HCT116 (cell line): ENCODE data around the gene ABCC1. TPM values are rescaled to one million over a fixed set of nuclear protein-coding genes. Genes with fewer than 3 reads are reported as not detected.

Source experiments
- ATAC-seq: fragments of 200-7000 bp; cut with Tn5 transposase; 2 replicates; pipeline ENCODE4 v1.9.1; 2020; ENCODE audit warnings: mild to moderate bottlenecking, moderate library complexity
- BruUV-seq: library from RNA; stranded (reverse); fragments of 400-500 nt; replicated peaks from 2 replicates; lab custom pipeline; 2021; lab: Mats Ljungman, UMichigan
- CTCF ChIA-PET: fragments of 300-600 bp; sonication (Branson Sonifier 250); formaldehyde crosslinking; loops from one replicate; lab custom pipeline; 2021; ENCODE audit warnings: antibody characterized with exemption; lab: Charles Lee
- POLR2A ChIA-PET: fragments of 300-600, 350-600 bp; sonication (Branson Sonifier 250); formaldehyde crosslinking; loops from one replicate; lab custom pipeline; 2021; ENCODE audit warnings: antibody characterized with exemption; lab: Charles Lee
- RAD21 ChIA-PET, 2 experiments: fragments of 300-600 bp; sonication (Branson Sonifier 250); formaldehyde crosslinking; loops; one replicate each; lab custom pipeline; 2023; ENCODE audit warnings: low total read pairs in 2 of 2; ENCODE audit not compliant: uncharacterized antibody in 2 of 2, unreplicated experiment in 2 of 2, low non-redundant PET in 1 of 2; lab: Charles Lee
- DNase-seq: peaks from one replicate; pipeline ENCODE4 v3.0.0-alpha.2; 2010; ENCODE audit warnings: low read depth, low spot score
- H2AFZ ChIP-seq: fragments of 200-600 bp; shearing (Covaris generic), sonication (generic); 2 replicates; pipeline ENCODE4 v1.6.1; 2017; ENCODE audit warnings: low read depth, mixed run types, mixed read lengths, antibody characterized with exemption, low read length; ENCODE audit not compliant: poor library complexity, severe bottlenecking
- H3K27ac ChIP-seq: 2 replicates; pipeline ENCODE4 v1.5.1; 2012; ENCODE audit warnings: low read depth, low read length
- H3K27me3 ChIP-seq: fragments of 200-600 bp; sonication (generic); 2 replicates; pipeline ENCODE4 v1.6.1; 2016; ENCODE audit warnings: mixed run types, low read length, mixed read lengths; ENCODE audit not compliant: insufficient read depth
- H3K36me3 ChIP-seq, 2 experiments: fragments of 200-500 bp in 1 of 2; fragments of 200-600 bp in 1 of 2; sonication (Bioruptor generic) in 1 of 2; sonication (generic) in 1 of 2; 2 replicates each; pipeline versions ENCODE4 v1.5.1 to v1.6.1; 2014 to 2016; ENCODE audit warnings: low read length in 2 of 2, inconsistent platforms in 1 of 2, mixed read lengths in 1 of 2, mixed run types in 1 of 2; ENCODE audit not compliant: insufficient read depth in 2 of 2, control insufficient read depth in 1 of 2
- H3K4me1 ChIP-seq, 2 experiments: fragments of 200-600 bp in 1 of 2; sonication (generic) in 1 of 2; 2 replicates each; pipeline versions ENCODE4 v1.5.1 to v1.6.1; 2012 to 2017; ENCODE audit warnings: low read length in 2 of 2, inconsistent platforms in 1 of 2, mild to moderate bottlenecking in 1 of 2, mixed read lengths in 1 of 2, mixed run types in 1 of 2, moderate library complexity in 1 of 2; ENCODE audit not compliant: insufficient read depth in 2 of 2, control insufficient read depth in 1 of 2
- H3K4me2 ChIP-seq: fragments of 200-600 bp; sonication (generic); 2 replicates; pipeline ENCODE4 v1.6.1; 2017; ENCODE audit warnings: mixed run types, low read length, mixed read lengths
- H3K4me3 ChIP-seq, 2 experiments: fragments of 200-600 bp in 1 of 2; sonication (generic) in 1 of 2; replicated peaks in 1 of 2; 2 replicates each; pipeline ENCODE4 v1.5.1; 2011 to 2016; ENCODE audit warnings: low read length in 2 of 2, control low read depth in 1 of 2, low read depth in 1 of 2, mild to moderate bottlenecking in 1 of 2, mixed read lengths in 1 of 2, mixed run types in 1 of 2
- H3K79me2 ChIP-seq: fragments of 200-600 bp; sonication (generic); 2 replicates; pipeline ENCODE4 v1.6.1; 2017; ENCODE audit warnings: mild to moderate bottlenecking, mixed run types, low read length, moderate library complexity, mixed read lengths; ENCODE audit not compliant: insufficient read depth
- H3K9ac ChIP-seq: fragments of 200-600 bp; sonication (generic); 2 replicates; pipeline ENCODE4 v1.6.1; 2016; ENCODE audit warnings: low read length, mixed read lengths
- H3K9me2 ChIP-seq: fragments of 200-600 bp; sonication (generic), shearing (Covaris generic); 2 replicates; pipeline ENCODE4 v1.6.1; 2017; ENCODE audit warnings: mixed run types, mild to moderate bottlenecking, moderate library complexity; ENCODE audit not compliant: insufficient read depth
- H3K9me3 ChIP-seq, 2 experiments: fragments of 200-500 bp in 1 of 2; fragments of 200-600 bp in 1 of 2; sonication (Bioruptor generic) in 1 of 2; sonication (generic) in 1 of 2; 2 replicates each; pipeline ENCODE4 v1.6.1; 2014 to 2017; ENCODE audit warnings: low read length in 2 of 2, mixed read lengths in 2 of 2, inconsistent platforms in 1 of 2, low read depth in 1 of 2, mild to moderate bottlenecking in 1 of 2, mixed run types in 1 of 2, moderate library complexity in 1 of 2; ENCODE audit not compliant: control insufficient read depth in 1 of 2, insufficient read depth in 1 of 2
- H4K20me1 ChIP-seq: fragments of 200-600 bp; sonication (generic), shearing (Covaris generic); 2 replicates; pipeline ENCODE4 v1.6.1; 2017; ENCODE audit warnings: mixed run types, mild to moderate bottlenecking, moderate library complexity; ENCODE audit not compliant: insufficient read depth
- CBX3 ChIP-seq: IDR thresholded peaks from 2 replicates; pipeline ENCODE4 v1.6.1; 2012; ENCODE audit warnings: low read depth
- EGR1 ChIP-seq: IDR thresholded peaks from 2 replicates; pipeline ENCODE4 v1.6.1; 2012; ENCODE audit warnings: low read depth
- ELF1 ChIP-seq: IDR thresholded peaks from 2 replicates; pipeline ENCODE4 v1.6.1; 2012; ENCODE audit warnings: low read depth, borderline replicate concordance
- EZH2 ChIP-seq: fragments of 200-600 bp; sonication (generic); IDR thresholded peaks from 2 replicates; pipeline ENCODE4 v1.6.1; 2017; ENCODE audit warnings: antibody characterized with exemption, mixed run types
- EZH2phosphoT487 ChIP-seq: fragments of 200-600 bp; IDR thresholded peaks from 2 replicates; pipeline ENCODE4 v1.6.1; 2018; ENCODE audit warnings: antibody characterized with exemption, borderline replicate concordance
- POLR2A ChIP-seq: IDR thresholded peaks from 2 replicates; pipeline ENCODE4 v1.7.0; 2011; ENCODE audit warnings: borderline replicate concordance; ENCODE audit not compliant: insufficient read depth, insufficient read length; ENCODE audit errors: extremely low read depth
- POLR2AphosphoS5 ChIP-seq: IDR thresholded peaks from 2 replicates; pipeline ENCODE4 v1.6.1; 2011; ENCODE audit warnings: mild to moderate bottlenecking, low read depth, low read length, moderate library complexity
- RAD21 ChIP-seq: IDR thresholded peaks from 2 replicates; pipeline ENCODE4 v1.6.1; 2012; ENCODE audit warnings: low read depth, mild to moderate bottlenecking
- SP1 ChIP-seq: IDR thresholded peaks from 2 replicates; pipeline ENCODE4 v1.6.1; 2012; ENCODE audit warnings: low read depth
- YY1 ChIP-seq: IDR thresholded peaks from 2 replicates; pipeline ENCODE4 v1.6.1; 2011; ENCODE audit warnings: low read length, low read depth, moderate library complexity, mild to moderate bottlenecking; ENCODE audit not compliant: insufficient replicate concordance; ENCODE audit errors: extremely low read depth
- intact Hi-C: fragments of 100-400 bp; cut with micrococcal nuclease; formaldehyde crosslinking; loops from 2 replicates; pipeline ENCODE4 v1.10.0; 2022
- total RNA-seq: library from RNA; stranded (reverse); gene quantifications from one replicate; pipeline ENCODE4 v1.2.1, GENCODE V29; 2021; ENCODE audit not compliant: unreplicated experiment
- TF ChIP-seq, protein P1 (sequence below), 3 experiments: fragments of 200-600 bp in 1 of 3; sonication (generic) in 1 of 3; IDR thresholded peaks in 2 of 3; conservative IDR thresholded peaks in 1 of 3; 2 replicates each; pipeline ENCODE4 v1.5.1; 2012 to 2017; ENCODE audit warnings: low read depth in 2 of 3, low read length in 2 of 3, antibody characterized with exemption in 1 of 3, borderline replicate concordance in 1 of 3, control low read depth in 1 of 3, mild to moderate bottlenecking in 1 of 3, mixed read lengths in 1 of 3, mixed run types in 1 of 3, moderate library complexity in 1 of 3; ENCODE audit not compliant: insufficient read depth in 1 of 3
- TF ChIP-seq, protein P2 (sequence below): IDR thresholded peaks from 2 replicates; pipeline ENCODE4 v1.6.1; 2012; ENCODE audit warnings: low read depth
- TF ChIP-seq, protein P3 (sequence below): IDR thresholded peaks from 2 replicates; pipeline ENCODE4 v1.6.1; 2012

ABCC1 gene
- total RNA-seq, 1 experiment from 2014 or later = 61.9 TPM

DNA sequence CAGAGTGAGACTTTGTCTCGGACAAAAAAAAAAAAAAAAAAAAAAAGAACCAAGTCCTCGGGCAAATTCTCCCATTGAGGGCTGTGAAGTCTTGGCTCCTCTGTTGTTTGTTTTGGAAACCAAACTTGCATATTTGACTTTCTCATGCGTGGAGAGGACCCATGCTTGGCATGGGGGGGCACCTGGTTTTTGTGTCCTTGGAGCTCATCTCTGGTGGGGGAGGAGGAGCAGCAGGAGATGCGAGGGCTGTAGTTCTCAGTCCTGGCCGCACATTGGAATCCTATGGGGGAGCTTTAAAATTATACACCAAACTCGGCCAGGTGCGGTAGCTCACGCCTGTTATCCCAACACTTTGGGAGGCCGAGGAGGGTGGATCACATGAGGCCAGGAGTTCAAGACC lies 199.3 kb downstream of the ABCC1 start:
- ATAC-seq (no peak), DNase-seq (no peak)
- TF ChIP-seq POLR2A = no peak
- TF ChIP-seq CBX3 = no peak
- TF ChIP-seq, protein P1, sequence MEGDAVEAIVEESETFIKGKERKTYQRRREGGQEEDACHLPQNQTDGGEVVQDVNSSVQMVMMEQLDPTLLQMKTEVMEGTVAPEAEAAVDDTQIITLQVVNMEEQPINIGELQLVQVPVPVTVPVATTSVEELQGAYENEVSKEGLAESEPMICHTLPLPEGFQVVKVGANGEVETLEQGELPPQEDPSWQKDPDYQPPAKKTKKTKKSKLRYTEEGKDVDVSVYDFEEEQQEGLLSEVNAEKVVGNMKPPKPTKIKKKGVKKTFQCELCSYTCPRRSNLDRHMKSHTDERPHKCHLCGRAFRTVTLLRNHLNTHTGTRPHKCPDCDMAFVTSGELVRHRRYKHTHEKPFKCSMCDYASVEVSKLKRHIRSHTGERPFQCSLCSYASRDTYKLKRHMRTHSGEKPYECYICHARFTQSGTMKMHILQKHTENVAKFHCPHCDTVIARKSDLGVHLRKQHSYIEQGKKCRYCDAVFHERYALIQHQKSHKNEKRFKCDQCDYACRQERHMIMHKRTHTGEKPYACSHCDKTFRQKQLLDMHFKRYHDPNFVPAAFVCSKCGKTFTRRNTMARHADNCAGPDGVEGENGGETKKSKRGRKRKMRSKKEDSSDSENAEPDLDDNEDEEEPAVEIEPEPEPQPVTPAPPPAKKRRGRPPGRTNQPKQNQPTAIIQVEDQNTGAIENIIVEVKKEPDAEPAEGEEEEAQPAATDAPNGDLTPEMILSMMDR (IDR thresholded peaks at IDR 0.05 in 2 of 3, conservative IDR thresholded peaks at IDR 0.05 in 1 of 3; ENCODE audit: borderline replicate concordance in 1 of 3, insufficient read depth in 1 of 3, low read depth in 2 of 3, low read length in 2 of 3) = no peak
- no peak for TF ChIP-seq ELF1
- TF ChIP-seq POLR2AphosphoS5 = no peak
- no peak for TF ChIP-seq EGR1
- no peak for TF ChIP-seq RAD21
- TF ChIP-seq EZH2phosphoT487 = no peak
- TF ChIP-seq YY1 = no peak
- H3K4me3 ChIP-seq = no peak overlapping the region
- no peak overlapping the region for H2AFZ ChIP-seq
- H3K27me3 ChIP-seq = no peaks in the 10 kb centered on the region
- H3K27ac ChIP-seq = no peak overlapping the region
- H3K36me3 ChIP-seq = peaks cover 0 to 7% of the 10 kb centered on the region in 2 experiments; a peak in 2 of 4 replicates
- ChIA-PET POLR2A (no interaction called here), CTCF (no interaction called here), RAD21 (no interaction called here)
- no peaks in the 10 kb centered on the region for H3K79me2 ChIP-seq
- no peaks in the 10 kb centered on the region for H4K20me1 ChIP-seq
- peaks cover 0 to 8% of the 10 kb centered on the region in 2 experiments; a peak in 1 of 4 replicates for H3K4me1 ChIP-seq
- H3K9ac ChIP-seq = no peak overlapping the region
- no peaks in the 10 kb centered on the region for H3K9me3 ChIP-seq
- BruUV-seq = no TSS peak
- no peak overlapping the region for H3K4me2 ChIP-seq
- intact Hi-C loops = no loop called here
- H3K9me2 ChIP-seq = no peaks in the 10 kb centered on the region

DNA sequence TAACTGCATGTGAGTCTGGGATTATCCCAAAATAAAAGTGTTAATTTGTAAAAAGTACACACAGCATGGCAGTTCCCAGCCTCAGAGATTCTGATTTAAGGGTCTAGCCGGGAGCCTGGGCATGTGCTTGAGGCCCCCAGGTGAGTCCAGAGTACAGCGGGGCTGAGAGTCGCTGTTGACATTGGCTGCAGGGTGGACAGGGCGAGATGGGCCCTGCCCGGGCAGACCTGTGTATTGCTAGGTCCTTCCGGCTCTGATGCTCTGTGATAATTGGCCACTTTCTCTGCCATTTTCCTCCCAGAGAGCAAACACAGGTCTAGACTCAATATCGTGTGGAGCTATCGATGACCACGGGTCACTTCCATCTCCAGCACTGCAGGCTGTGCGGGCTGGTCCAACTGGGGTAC lies 200.3 kb downstream of the ABCC1 start:
- H2AFZ ChIP-seq = no peak overlapping the region
- no peak overlapping the region for H3K4me3 ChIP-seq
- H3K4me2 ChIP-seq = no peak overlapping the region
- H3K9me3 ChIP-seq = no peaks in the 10 kb centered on the region
- intact Hi-C loops = no loop called here
- H4K20me1 ChIP-seq = no peaks in the 10 kb centered on the region
- H3K4me1 ChIP-seq = no peaks in the 10 kb centered on the region
- ChIA-PET RAD21 (no interaction called here), POLR2A (no interaction called here), CTCF (no interaction called here)
- no peaks in the 10 kb centered on the region for H3K9me2 ChIP-seq
- no peak overlapping the region for H3K27ac ChIP-seq
- ATAC-seq (no peak), DNase-seq (no peak)
- no peaks in the 10 kb centered on the region for H3K27me3 ChIP-seq
- no peaks in the 10 kb centered on the region for H3K79me2 ChIP-seq
- H3K36me3 ChIP-seq = no peaks in the 10 kb centered on the region
- BruUV-seq = no TSS peak
- no peak overlapping the region for H3K9ac ChIP-seq
- no peak for TF ChIP-seq SP1
- TF ChIP-seq POLR2A = no peak
- TF ChIP-seq RAD21 = no peak
- TF ChIP-seq, protein P2, sequence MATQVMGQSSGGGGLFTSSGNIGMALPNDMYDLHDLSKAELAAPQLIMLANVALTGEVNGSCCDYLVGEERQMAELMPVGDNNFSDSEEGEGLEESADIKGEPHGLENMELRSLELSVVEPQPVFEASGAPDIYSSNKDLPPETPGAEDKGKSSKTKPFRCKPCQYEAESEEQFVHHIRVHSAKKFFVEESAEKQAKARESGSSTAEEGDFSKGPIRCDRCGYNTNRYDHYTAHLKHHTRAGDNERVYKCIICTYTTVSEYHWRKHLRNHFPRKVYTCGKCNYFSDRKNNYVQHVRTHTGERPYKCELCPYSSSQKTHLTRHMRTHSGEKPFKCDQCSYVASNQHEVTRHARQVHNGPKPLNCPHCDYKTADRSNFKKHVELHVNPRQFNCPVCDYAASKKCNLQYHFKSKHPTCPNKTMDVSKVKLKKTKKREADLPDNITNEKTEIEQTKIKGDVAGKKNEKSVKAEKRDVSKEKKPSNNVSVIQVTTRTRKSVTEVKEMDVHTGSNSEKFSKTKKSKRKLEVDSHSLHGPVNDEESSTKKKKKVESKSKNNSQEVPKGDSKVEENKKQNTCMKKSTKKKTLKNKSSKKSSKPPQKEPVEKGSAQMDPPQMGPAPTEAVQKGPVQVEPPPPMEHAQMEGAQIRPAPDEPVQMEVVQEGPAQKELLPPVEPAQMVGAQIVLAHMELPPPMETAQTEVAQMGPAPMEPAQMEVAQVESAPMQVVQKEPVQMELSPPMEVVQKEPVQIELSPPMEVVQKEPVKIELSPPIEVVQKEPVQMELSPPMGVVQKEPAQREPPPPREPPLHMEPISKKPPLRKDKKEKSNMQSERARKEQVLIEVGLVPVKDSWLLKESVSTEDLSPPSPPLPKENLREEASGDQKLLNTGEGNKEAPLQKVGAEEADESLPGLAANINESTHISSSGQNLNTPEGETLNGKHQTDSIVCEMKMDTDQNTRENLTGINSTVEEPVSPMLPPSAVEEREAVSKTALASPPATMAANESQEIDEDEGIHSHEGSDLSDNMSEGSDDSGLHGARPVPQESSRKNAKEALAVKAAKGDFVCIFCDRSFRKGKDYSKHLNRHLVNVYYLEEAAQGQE = no peak
- no peak for TF ChIP-seq YY1
- no peak for TF ChIP-seq ELF1
- no peak for TF ChIP-seq EZH2phosphoT487
- TF ChIP-seq EGR1 = no peak
- TF ChIP-seq, protein P3, sequence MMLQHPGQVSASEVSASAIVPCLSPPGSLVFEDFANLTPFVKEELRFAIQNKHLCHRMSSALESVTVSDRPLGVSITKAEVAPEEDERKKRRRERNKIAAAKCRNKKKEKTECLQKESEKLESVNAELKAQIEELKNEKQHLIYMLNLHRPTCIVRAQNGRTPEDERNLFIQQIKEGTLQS = no peak
- TF ChIP-seq EZH2 = no peak
- no peak for TF ChIP-seq POLR2AphosphoS5
